Thoracic aorta (tissue), 2 donors: ENCODE results near the gene HTR2A. TPM values are rescaled to one million over a fixed set of nuclear protein-coding genes. Genes with fewer than 3 reads are reported as not detected.

ENCODE experiments used
- ATAC-seq: fragments of 150-250 bp; one replicate; pipeline ENCODE4 v1.8.0; 2017; ENCODE audit warnings: low read depth; ENCODE audit not compliant: insufficient number of reproducible peaks, low FRiP score
- DNase-seq: peaks from one replicate; pipeline ENCODE4 v3.0.0-alpha.2; 2020; ENCODE audit warnings: low spot score
- H3K27ac ChIP-seq, 2 donors: fragments of 200-600 bp; sonication (generic); 1 replicate in 1 of 2; 2 replicates in 1 of 2; pipeline ENCODE4 v1.5.1; 2016; ENCODE audit warnings: mild to moderate bottlenecking in 2 of 2, moderate library complexity in 2 of 2
- H3K27me3 ChIP-seq: fragments of 200-600 bp; sonication (generic); replicated peaks from 2 replicates; pipeline ENCODE4 v1.6.0; 2016; ENCODE audit warnings: mild to moderate bottlenecking; ENCODE audit not compliant: insufficient read depth
- H3K36me3 ChIP-seq: fragments of 200-600 bp; sonication (generic); one replicate; pipeline ENCODE4 v1.5.1; 2016
- H3K4me1 ChIP-seq, 2 donors: fragments of 200-600 bp; sonication (generic); 1 replicate in 1 of 2; 2 replicates in 1 of 2; pipeline versions ENCODE4 v1.5.1 to v1.6.0; 2016; ENCODE audit warnings: low read depth in 2 of 2, mild to moderate bottlenecking in 1 of 2; ENCODE audit not compliant: control insufficient read depth in 1 of 2
- H3K4me3 ChIP-seq: fragments of 200-600 bp; sonication (generic); 2 replicates; pipeline ENCODE4 v1.5.1; 2016; ENCODE audit warnings: mild to moderate bottlenecking
- H3K9me3 ChIP-seq: fragments of 200-600 bp; sonication (generic); 2 replicates; pipeline ENCODE4 v1.5.1; 2016
- CTCF ChIP-seq: fragments of 200-600 bp; sonication (generic); IDR thresholded peaks from one replicate; pipeline ENCODE4 v1.5.1; 2019; ENCODE audit warnings: antibody characterized with exemption
- total RNA-seq, 2 donors: library from RNA; depleted of rRNA; stranded (reverse); fragments of >200 nt; gene quantifications; one replicate each; pipeline versions ENCODE4 v1.1.0 to v1.2.3, GENCODE V29; 2016

Gene HTR2A
- 1 to 10 TPM; 1.4 to 2.6 TPM for total RNA-seq

DNA sequence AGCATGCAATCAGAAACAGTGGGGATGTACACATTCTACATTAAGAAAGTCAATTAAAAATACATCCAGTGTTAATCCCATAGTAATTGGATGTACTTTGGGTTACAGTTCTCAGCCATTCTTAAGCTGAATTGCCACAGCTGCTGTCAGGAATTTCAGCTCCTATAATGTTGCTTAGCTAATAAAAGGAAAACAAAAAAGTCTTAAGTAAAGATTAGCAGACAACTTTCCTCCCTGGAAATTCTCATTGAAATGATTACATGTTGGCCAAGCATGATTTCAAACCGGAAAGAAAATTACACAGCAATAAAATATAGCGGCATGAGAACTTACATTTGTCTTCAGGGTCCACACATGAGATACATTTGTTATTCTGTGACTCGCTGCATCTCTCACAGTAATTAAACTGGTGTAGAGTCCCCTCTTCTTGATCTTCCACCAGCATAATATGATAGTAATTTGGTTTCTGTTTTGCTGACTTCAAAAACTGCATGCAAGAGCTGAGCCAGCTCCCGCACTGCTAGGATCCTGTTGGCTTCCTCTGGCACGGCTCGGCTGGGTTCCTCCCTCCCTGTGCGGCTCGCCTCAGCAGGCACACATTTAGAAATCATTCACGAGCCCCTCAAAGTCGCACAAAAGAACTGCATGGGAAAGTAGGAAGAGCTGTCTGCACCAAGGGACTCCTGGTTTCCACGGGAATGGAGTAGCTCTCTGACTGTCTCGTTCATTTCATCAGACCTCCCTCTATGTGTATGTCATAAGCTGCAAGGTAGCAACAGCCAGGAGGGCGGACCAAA is at the start of gene HTR2A:
Gene HTR2A (minus strand): TSS at position 713 of the 797 bp plus-strand sequence. CDS start 1,147 bp downstream, outside the sequence.
- H3K4me3 ChIP-seq: peak within 1 kb of the TSS; percentile 63
- peaks cover 0 to 18% of the 10 kb centered on the region in 2 donors for H3K4me1 ChIP-seq
- no peaks in the 10 kb centered on the region for H3K36me3 ChIP-seq
- ATAC-seq (no peak), DNase-seq (no peak)
- no peaks in the 10 kb centered on the region for H3K27me3 ChIP-seq
- no peak for TF ChIP-seq CTCF
- H3K9me3 ChIP-seq: no peaks in the 10 kb centered on the region
- peak within 1 kb of the TSS; percentile 73 to 89 for H3K27ac ChIP-seq

GRCh38 chr13:46936525-46936924 is 39.7 kb upstream of the HTR2A start:
- Histone ChIP-seq H3K27me3 (no peaks in the 10 kb centered on the region), H3K4me1 (no peaks in the 10 kb centered on the region), H3K27ac (no peak overlapping the region), H3K9me3 (no peaks in the 10 kb centered on the region), H3K36me3 (no peaks in the 10 kb centered on the region), H3K4me3 (no peak overlapping the region)
- DNase-seq: no peak
- no peak for TF ChIP-seq CTCF
- ATAC-seq: no peak

GRCh38 chr13:46934749-46935148 is 37.9 kb upstream of the HTR2A start:
- DNase-seq: no peak
- H3K4me1 ChIP-seq: no peaks in the 10 kb centered on the region
- H3K27ac ChIP-seq: no peak overlapping the region
- no peaks in the 10 kb centered on the region for H3K36me3 ChIP-seq
- no peaks in the 10 kb centered on the region for H3K27me3 ChIP-seq
- no peak for TF ChIP-seq CTCF
- no peaks in the 10 kb centered on the region for H3K9me3 ChIP-seq
- no peak overlapping the region for H3K4me3 ChIP-seq
- ATAC-seq: no peak

DNA sequence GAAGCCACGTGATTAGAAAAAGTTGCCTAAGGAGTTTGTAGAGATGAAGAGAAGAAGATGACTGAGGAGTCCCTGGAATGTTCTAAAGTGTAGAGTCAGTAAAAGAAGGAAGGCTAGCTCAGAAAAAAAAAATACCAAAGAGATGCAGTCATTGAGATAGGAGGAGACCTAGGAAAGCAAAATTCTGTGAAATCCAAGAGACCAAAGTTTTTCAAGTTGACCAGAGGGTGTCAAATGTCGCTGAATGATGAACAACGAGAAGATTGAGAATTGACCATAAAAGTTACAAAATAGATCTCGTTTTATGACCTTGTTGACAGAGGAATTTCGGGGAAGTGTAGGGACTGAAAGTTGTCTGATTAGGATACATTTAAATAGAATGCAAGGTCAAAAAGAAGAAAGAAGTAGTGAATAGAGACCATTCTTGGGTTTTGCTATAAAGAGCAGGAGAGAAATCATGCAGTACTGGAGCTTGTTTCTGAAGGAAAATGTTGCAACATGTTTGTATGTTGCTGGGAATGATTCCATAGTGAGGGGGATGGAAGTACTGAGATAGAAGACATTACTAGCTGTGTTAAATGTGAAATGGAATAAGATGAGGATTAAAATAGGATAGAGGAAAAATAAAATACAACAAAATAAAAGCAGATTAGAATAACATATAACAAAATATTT is 30.2 kb upstream of the HTR2A start:
- no peak for TF ChIP-seq CTCF
- no peaks in the 10 kb centered on the region for H3K9me3 ChIP-seq
- DNase-seq: no peak
- H3K27me3 ChIP-seq: no peaks in the 10 kb centered on the region
- no peaks in the 10 kb centered on the region for H3K4me1 ChIP-seq
- H3K36me3 ChIP-seq: no peaks in the 10 kb centered on the region
- H3K27ac ChIP-seq: no peak overlapping the region
- no peak for ATAC-seq
- no peak overlapping the region for H3K4me3 ChIP-seq

DNA sequence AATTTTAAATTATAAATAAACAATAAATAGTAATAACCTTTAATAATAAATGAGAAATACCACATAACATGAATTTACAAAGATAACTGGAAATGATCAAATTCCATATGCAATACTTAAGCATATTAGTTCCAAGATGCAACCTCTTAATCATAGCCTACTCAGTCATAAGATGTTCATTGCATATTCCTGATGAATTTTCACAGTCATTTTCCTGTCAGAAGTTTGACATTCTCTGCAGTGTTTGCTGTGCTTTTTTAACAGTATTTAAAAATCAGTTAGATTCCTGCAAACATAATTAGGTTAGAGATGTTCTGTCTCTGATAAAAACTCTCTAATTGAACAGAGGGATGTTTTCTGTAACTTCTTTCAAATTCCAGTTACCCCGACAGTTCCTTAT is 28.6 kb upstream of the HTR2A start:
- Histone ChIP-seq H3K4me1 (no peaks in the 10 kb centered on the region), H3K27me3 (no peaks in the 10 kb centered on the region), H3K4me3 (no peak overlapping the region), H3K27ac (no peak overlapping the region), H3K9me3 (no peaks in the 10 kb centered on the region), H3K36me3 (no peaks in the 10 kb centered on the region)
- no peak for TF ChIP-seq CTCF
- ATAC-seq (no peak), DNase-seq (no peak)
